T-helper 2 cell treated with Interferon-gamma antibody and Interleukin-4, amounts not matched to agents 100 ng/mL and 5 ng/mL, for 36 hours (primary cell): ENCODE measurements around the gene AOPEP. TPM values are rescaled to one million over a fixed set of nuclear protein-coding genes. Genes with fewer than 3 reads are reported as not detected.
"Not testable (repeated sequence)": the region's sequence is repeated elsewhere in the genome, so short reads cannot be mapped to it uniquely, and the experiment has no call there.

Source experiments
- intact Hi-C: fragments of 100-400 bp; cut with micrococcal nuclease; formaldehyde crosslinking; loops from one replicate; pipeline ENCODE4 v1.15.1; 2023
- total RNA-seq: library from RNA; stranded (reverse); gene quantifications from 2 replicates; pipeline ENCODE4 v1.2.3, GENCODE V29; 2022

AOPEP gene
- total RNA-seq, 1 donor from 2014 or later: 14.1 TPM

DNA sequence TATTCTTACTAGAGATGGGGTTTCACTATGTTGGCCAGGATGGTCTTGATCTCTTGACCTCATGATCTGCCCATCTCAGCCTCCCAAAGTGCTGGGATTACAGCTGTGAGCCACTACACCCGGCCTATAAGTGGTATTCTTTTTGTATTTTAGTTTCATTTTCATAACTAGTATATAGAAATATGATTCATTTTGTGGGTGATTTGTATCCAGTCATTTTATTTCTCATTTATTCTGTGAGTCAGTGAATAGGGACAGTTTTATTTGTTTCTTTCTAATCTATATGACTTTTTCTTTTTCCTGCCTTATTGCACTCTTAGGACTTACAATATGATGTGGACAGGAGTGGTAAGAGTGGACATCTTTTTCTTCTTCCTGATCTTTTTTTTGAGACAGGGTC, 112.9 kb downstream of the AOPEP start:
- intact Hi-C loops: no loop called here

DNA sequence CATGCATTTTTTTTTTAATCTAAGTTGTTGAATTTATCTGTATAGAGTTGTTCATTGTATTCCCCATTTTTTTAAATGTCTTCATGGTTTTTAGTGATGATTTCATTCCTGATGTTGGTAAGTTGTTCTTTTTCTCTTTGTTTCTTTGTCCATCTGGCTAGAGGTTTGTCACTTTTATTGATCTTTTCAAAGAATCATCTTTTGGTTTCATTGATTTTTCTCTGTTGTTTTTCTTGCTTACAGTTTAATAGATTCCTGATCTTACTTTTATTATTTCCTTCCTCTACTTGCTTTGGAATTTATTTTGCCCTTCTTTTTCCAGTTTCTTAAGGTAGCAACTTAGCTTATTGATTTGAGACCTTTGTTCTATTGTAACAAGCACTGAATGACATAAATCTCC, 114.2 kb downstream of the AOPEP start:
- intact Hi-C loops: no loop called here

DNA sequence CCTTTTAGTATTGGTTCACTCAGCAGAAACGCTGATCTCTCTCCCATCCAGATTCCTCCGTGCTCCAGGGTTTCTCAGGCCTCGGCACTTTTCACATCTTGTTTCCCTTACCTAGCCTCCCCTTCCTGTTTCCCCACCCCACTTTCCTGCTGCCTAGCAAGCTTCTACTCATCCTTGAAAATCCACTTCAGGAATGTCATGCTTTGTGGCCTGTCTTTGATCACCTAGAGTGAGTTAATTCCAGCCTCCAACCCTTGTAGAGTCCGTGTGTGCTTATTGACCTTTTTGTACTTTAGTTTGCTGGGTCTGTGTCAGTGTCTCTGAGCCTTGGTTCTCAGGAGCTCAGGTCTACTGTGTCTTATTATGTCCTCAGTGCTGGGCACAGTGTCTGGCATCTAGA, 116.6 kb downstream of the AOPEP start:
- intact Hi-C loops: no loop called here

GRCh38 chr9:94846739-94847138, 120.2 kb downstream of the AOPEP start:
- intact Hi-C loops: no loop called here

- intact Hi-C loops: no loop called here
Observed at GRCh38 chr9:94847486-94847885, 121.0 kb downstream of the AOPEP start.

- intact Hi-C loops: not testable (repeated sequence)
Observed at GRCh38 chr9:94848791-94849190, 122.3 kb downstream of the AOPEP start.

DNA sequence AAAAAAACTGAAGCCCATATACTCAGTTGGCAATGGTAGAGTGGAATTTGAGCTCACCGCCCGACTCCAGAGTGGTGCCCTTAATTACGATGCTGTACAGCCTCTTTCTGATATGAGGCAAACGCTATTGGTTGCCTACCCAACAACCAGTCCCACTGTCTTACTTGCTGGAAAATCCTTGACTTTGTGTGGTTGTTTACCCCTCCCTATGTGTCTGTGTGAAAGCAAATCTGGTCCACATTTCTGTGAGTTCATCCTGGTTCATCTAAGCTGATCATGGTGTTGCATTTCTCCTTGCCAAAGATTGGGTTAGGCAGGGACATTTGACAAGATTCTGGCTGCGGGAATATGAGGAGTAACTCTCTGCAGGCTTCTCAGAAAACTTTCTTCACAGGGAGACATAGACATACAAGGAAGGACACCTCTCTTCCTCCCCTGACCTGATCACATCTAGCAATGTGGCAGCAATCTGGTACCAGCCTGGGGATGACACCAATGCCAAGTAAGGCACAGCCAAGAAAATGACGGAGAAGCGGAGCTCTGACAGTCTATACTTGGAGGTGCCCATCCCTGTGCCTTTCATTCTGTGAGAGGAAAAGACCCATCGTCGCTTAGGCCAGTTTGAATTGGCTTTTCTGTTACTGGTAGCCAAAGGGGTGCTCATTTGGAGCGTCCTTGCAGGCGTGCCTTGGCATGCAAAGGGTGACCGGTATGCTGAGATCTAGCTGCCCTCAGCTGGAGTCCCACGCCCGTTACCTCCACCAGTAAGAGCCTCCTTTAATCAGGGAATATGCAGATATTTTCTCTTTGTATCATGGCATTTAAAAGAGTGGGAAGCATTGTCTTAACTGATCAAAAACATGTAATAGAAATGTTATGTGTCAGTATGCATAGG, 124.3 kb downstream of the AOPEP start:
- intact Hi-C loops: no loop called here

GRCh38 chr9:94851467-94851866, 125.0 kb downstream of the AOPEP start:
- intact Hi-C loops: no loop called here

DNA sequence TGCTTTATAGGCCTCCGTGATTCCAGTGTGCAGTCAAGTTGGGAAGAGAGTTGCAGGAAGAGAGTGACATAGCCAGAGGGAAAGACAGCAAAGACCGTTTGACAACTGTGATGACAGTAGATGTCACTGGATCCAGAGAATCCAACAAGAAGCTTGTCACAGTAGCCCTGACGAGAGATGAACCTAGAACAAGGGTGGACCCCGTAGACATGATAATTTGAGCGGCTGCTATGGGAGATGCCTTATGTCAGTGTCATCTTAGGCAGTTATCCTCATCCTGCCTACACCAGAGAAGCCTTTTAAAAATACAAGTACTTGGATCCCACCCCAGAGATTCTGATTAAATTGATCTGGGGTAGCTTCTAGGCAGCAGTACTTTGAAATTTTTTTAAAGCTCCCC, 125.4 kb downstream of the AOPEP start:
- intact Hi-C loops: no loop called here

DNA sequence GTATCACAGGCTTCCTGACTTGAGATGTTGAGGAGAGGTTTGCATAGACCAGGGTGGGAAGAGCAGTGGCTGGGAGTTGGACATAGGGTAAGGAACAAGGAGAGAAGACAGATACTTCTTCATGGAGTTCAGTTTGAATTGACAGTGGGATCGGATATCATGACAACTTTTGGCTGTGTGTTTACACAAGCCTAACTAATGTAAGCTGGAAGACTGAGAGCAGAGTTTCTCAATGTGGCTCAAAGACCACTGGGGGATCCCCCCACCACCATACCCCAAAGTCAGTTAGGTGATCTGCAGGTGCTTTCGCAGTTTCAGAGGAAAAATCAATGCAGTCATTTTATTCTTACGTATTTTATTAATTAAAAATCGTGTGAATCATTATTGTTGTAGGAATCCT, 125.9 kb downstream of the AOPEP start:
- intact Hi-C loops: no loop called here

GRCh38 chr9:94853887-94854286, 127.4 kb downstream of the AOPEP start:
- intact Hi-C loops: no loop called here

DNA sequence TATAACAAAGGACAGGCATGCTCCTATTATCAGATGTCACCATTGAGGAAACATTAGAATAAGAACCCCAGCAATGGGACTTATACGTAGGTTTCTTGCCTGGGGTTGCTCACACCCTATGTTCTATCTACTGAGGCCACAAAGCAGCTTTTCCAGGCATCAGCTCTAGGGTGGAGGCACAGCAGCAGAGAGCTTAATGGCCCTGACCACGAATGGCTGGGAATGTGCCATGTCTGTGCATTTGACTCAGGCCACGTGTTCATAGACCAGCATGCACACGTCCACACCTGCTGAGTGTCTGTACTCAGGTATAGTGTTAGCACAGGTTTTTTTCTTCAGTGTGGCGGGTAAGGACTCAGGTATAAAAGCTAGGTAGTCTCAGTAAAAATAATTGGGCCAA, 129.4 kb downstream of the AOPEP start:
- intact Hi-C loops: no loop called here

DNA sequence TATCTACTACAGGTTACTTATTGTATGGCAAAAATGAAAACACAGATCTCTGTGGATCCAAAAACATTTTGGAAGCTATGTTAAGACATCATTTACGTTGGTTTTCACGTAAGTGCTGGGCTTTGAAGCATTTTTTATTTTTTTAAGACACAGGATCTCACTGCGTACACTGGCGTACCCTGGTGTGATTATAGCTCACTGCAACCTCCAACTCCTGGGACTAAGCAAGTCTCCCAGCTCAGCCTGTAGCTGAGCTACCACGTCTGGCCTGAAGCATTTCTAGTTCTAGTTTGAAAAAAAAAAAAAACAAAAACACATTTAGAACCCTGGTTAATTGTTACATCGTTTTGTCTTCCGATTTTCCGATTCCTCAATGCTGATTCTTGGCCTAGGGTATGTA, 131.3 kb downstream of the AOPEP start:
- intact Hi-C loops: no loop called here

- intact Hi-C loops: no loop called here
Observed at GRCh38 chr9:94859226-94859625, 132.7 kb downstream of the AOPEP start.

- intact Hi-C loops: loop anchor here (5.0 kb wide), 1 partner anchor 92 kb away; no protein-coding TSS in a partner anchor
Observed at GRCh38 chr9:94859891-94860290, 133.4 kb downstream of the AOPEP start.

- intact Hi-C loops: loop anchor here (1.0 to 5.0 kb wide), 3 partner anchors 10 to 135 kb away; partner anchors contain the start of gene AOPEP
Observed at GRCh38 chr9:94860678-94861588, 134.4 kb downstream of the AOPEP start.

DNA sequence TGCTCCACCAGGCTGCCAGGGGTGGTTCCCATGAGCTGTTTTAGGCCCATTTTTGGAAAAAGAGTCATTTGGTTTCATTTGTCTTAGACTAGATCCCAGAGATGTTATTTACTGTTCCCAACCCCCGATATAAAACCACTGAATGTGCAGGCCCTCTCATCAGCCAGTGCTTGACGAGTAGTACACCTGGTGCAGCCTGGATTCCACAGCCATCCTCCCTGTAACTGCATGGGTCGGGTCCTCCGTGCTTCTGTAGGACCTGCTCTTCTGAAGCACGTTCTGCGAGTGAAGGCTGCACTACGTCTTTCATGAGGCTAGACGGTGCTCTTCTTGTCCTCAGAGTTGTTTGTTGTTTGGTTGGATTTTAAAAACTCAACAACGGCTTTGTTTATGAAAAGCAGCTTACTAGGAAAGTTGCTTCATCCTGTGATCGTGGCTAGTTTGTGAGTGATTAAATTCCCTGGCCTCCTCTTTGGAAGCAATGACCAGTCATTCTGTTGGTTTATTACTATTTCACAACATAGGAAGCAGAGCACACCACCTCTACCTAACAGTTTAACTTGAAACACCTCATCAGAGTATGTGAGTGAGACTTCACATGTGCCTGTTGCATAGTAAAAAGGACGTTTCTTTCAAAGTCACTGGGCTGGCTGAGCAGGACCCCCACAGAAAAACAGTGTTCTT, 135.2 kb downstream of the AOPEP start:
- intact Hi-C loops: loop anchor here (1.0 to 5.0 kb wide), 3 partner anchors 10 to 135 kb away; partner anchors contain the start of gene AOPEP

DNA sequence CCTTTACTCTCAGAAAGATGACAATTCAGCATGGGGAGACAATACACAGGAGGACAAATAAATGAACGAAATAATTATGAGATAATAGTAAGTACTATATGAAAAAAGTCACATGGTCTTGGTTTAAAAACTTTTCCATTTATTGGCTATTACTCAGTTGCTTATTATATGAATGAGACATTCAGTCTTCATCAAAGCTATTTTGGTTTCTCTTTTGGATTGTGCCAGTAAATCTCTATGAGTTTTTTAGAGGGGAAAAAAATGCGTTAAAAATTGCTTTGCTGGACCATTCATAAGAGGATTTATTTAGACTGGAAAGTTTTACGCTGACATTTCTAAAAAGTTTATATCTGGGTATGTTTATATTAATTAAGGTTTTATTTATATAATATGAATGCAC, 137.7 kb downstream of the AOPEP start:
- intact Hi-C loops: loop anchor here (5.0 kb wide), 1 partner anchor 88 kb away; no protein-coding TSS in a partner anchor

- intact Hi-C loops: loop anchor here (5.0 kb wide), 1 partner anchor 87 kb away; no protein-coding TSS in a partner anchor
Observed at GRCh38 chr9:94864862-94865509, 138.5 kb downstream of the AOPEP start.

DNA sequence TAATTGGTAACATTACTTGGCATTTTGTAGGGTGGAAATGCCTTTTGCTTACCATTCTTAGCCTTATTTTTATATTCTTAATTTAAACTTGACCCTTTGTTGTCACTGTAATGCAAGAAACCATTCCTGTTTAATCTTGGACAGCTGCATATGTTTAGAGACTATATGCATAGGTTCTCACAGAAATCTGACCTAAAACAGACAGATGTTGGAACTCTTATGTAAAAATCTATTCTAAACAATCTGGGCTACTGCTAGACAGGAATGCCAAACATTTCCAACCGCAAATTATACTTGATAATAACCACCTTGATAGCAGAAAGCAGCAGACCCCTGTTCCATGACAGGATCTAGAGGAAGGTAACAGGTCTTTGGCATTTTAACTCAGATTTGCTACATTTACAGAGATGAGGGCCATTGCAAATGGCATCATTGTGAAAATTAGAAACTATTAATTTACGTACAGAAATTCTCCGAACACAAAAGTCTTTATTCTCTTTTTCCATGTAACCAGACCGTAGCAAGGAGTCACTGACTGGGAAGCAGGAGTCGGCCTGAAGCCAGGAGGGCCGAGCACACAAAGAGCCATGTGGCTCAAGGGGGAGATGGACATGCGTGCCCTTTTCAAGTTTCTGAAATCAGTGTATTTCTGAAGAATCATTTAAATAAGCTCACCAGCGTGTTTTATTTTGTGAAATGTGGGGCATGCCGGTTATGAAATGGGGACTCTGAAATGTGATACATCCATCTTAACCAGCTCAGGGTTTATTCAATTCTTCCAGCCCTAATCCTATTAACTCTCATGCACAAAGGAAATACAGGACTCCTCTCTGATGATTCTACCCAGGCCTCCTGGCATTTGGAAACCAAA, 139.3 kb downstream of the AOPEP start:
- intact Hi-C loops: no loop called here
